D721Med (cell line): Measurements from ENCODE around the gene RPLP2.

Experiments used
- DNase-seq: peaks from one replicate; pipeline ENCODE4 v3.0.0; 2011; ENCODE audit warnings: low spot score; ENCODE audit not compliant: insufficient read length
- FAIRE-seq: peaks from 2 replicates; lab custom pipeline; 2011; peaks lifted over from hg19 to GRCh38; lab: Jason Lieb, UNC
- CTCF ChIP-seq: IDR thresholded peaks from 2 replicates; pipeline ENCODE4 v1.5.1; 2012; ENCODE audit warnings: mild to moderate bottlenecking, control low read depth; ENCODE audit not compliant: insufficient read depth; ENCODE audit errors: missing control alignments

The RPLP2 gene

GRCh38 chr11:769887-770641 is 39.7 kb upstream of the RPLP2 start:
- DNase-seq (no peak), FAIRE-seq (no peak)
- TF ChIP-seq CTCF, result no peak

- TF ChIP-seq CTCF, result no peak
- FAIRE-seq (no peak), DNase-seq (no peak)
Observed at GRCh38 chr11:770642-771616, 38.8 kb upstream of the RPLP2 start.

- DNase-seq, result no peak
- no peak for FAIRE-seq
- no peak for TF ChIP-seq CTCF
Observed at GRCh38 chr11:771617-772204, 38.1 kb upstream of the RPLP2 start.

- no peak for DNase-seq
- TF ChIP-seq CTCF, result no peak
- FAIRE-seq, result no peak
Observed at GRCh38 chr11:772429-773390, 37.1 kb upstream of the RPLP2 start.

GRCh38 chr11:773425-773824 is 36.3 kb upstream of the RPLP2 start:
- DNase-seq (no peak), FAIRE-seq (no peak)
- TF ChIP-seq CTCF, result no peak

GRCh38 chr11:773830-774229 is 35.9 kb upstream of the RPLP2 start:
- DNase-seq, result no peak
- TF ChIP-seq CTCF, result no peak

More at GRCh38 chr11:773830-774229, 35.9 kb upstream of the RPLP2 start:
- no peak for FAIRE-seq
